GM23248 (cell line): Measurements from ENCODE around the gene YPEL5. TPM values are rescaled to one million over a fixed set of nuclear protein-coding genes. Genes with fewer than 3 reads are reported as not detected.

ENCODE experiments used
- DNase-seq: peaks from one replicate; pipeline ENCODE4 v3.0.0-alpha.2; 2015
- H2AFZ ChIP-seq: fragments of 200-600 bp; sonication (generic); 2 replicates; pipeline ENCODE4 v1.6.1; 2016; ENCODE audit warnings: antibody characterized with exemption
- H3F3A ChIP-seq: fragments of 200-600 bp; sonication (generic); 2 replicates; pipeline ENCODE4 v1.6.1; 2016; ENCODE audit warnings: mild to moderate bottlenecking, antibody characterized with exemption, mixed run types; ENCODE audit not compliant: insufficient read depth
- H3K27ac ChIP-seq: fragments of 200-600 bp; sonication (generic); 2 replicates; pipeline ENCODE4 v1.5.1; 2016; ENCODE audit warnings: mild to moderate bottlenecking
- H3K27me3 ChIP-seq: fragments of 200-600 bp; sonication (generic); replicated peaks from 2 replicates; pipeline ENCODE4 v1.6.1; 2016; ENCODE audit warnings: mild to moderate bottlenecking; ENCODE audit not compliant: insufficient read depth
- H3K36me3 ChIP-seq: fragments of 200-600 bp; sonication (generic); 2 replicates; pipeline ENCODE4 v1.6.1; 2016; ENCODE audit warnings: low read depth, mild to moderate bottlenecking
- H3K4me1 ChIP-seq: fragments of 200-600 bp; sonication (generic); 2 replicates; pipeline ENCODE4 v1.6.1; 2016; ENCODE audit warnings: mild to moderate bottlenecking; ENCODE audit not compliant: insufficient read depth
- H3K4me2 ChIP-seq: fragments of 200-600 bp; sonication (generic); one replicate; pipeline ENCODE4 v1.6.1; 2016; ENCODE audit warnings: mild to moderate bottlenecking; ENCODE audit not compliant: unreplicated experiment
- H3K4me3 ChIP-seq: fragments of 200-600 bp; sonication (generic); 2 replicates; pipeline ENCODE4 v1.5.1; 2016; ENCODE audit warnings: mild to moderate bottlenecking
- H3K79me2 ChIP-seq: fragments of 200-600 bp; sonication (generic); 2 replicates; pipeline ENCODE4 v1.6.1; 2016; ENCODE audit warnings: mild to moderate bottlenecking; ENCODE audit not compliant: insufficient read depth
- H3K9ac ChIP-seq: fragments of 200-600 bp; sonication (generic); 2 replicates; pipeline ENCODE4 v1.6.1; 2016; ENCODE audit warnings: mild to moderate bottlenecking
- H3K9me2 ChIP-seq: fragments of 200-600 bp; sonication (generic); 2 replicates; pipeline ENCODE4 v1.6.1; 2016; ENCODE audit warnings: mixed run types, mild to moderate bottlenecking, moderate library complexity; ENCODE audit not compliant: insufficient read depth
- H3K9me3 ChIP-seq: fragments of 200-600 bp; sonication (generic); one replicate; pipeline ENCODE4 v1.6.1; 2017; ENCODE audit warnings: low read depth
- H4K20me1 ChIP-seq: fragments of 200-600 bp; sonication (generic); 2 replicates; pipeline ENCODE4 v1.6.0; 2016; ENCODE audit not compliant: insufficient read depth
- EZH2 ChIP-seq: fragments of 200-600 bp; sonication (generic); IDR thresholded peaks from 2 replicates; pipeline ENCODE4 v1.6.1; 2018; ENCODE audit warnings: antibody characterized with exemption, mild to moderate bottlenecking; ENCODE audit not compliant: insufficient read depth, poor library complexity, severe bottlenecking
- EZH2phosphoT487 ChIP-seq: fragments of 200-600 bp; sonication (generic); IDR thresholded peaks from 2 replicates; pipeline ENCODE4 v1.6.1; 2018; ENCODE audit warnings: antibody characterized with exemption, moderate library complexity, mild to moderate bottlenecking, low read depth; ENCODE audit not compliant: insufficient read depth
- WGBS, 2 experiments: methylation state at CpG; one replicate each; pipeline ENCODE4 v1.1.6; 2015 to 2017; ENCODE audit warnings: low lambda C conversion rate in 2 of 2, low coverage in 1 of 2; ENCODE audit errors: missing lambda C conversion rate in 2 of 2; 5-methylcytosine and 5-hydroxymethylcytosine counted together
- in situ Hi-C: fragments of 300-500 bp; cut with MboI; formaldehyde crosslinking; loops from 2 replicates; pipeline ENCODE4 v1.15.0; 2020
- polyA plus RNA-seq: library from polyadenylated mRNA; unstranded; fragments of >200 nt; fragmentation: Nextera tagmentation; extraction: Ambion mirVana; gene quantifications from 2 replicates; pipeline ENCODE4 v1.2.1, GENCODE V29; 2016
- total RNA-seq: library from RNA; depleted of rRNA; stranded (reverse); fragments of >200 nt; shearing (Covaris generic); gene quantifications from 2 replicates; pipeline ENCODE4 v1.2.3, GENCODE V29; 2014

YPEL5 gene
- total and polyA plus RNA-seq, 2 experiments from 2014 or later, result 101 to 128 TPM

GRCh38 chr2:30179536-30179935, 32.7 kb downstream of the YPEL5 start:
- no peak overlapping the region for H3K9ac ChIP-seq
- H3K27ac ChIP-seq, result no peak overlapping the region
- no peak overlapping the region for H3K4me3 ChIP-seq
- H3K9me3 ChIP-seq, result no peaks in the 10 kb centered on the region
- TF ChIP-seq EZH2 (no peak), EZH2phosphoT487 (no peak)
- no peaks in the 10 kb centered on the region for H3K36me3 ChIP-seq
- no peaks in the 10 kb centered on the region for H3K79me2 ChIP-seq
- H3K4me2 ChIP-seq, result no peak overlapping the region
- 0 out of 2 replicates have a peak, but pooled peaks cover 3% of the 10 kb centered on the region for H3K4me1 ChIP-seq
- in situ Hi-C loops, result no loop called here
- no peaks in the 10 kb centered on the region for H3K27me3 ChIP-seq
- H4K20me1 ChIP-seq, result no peaks in the 10 kb centered on the region
- 0 out of 2 replicates have a peak, but pooled peaks cover 6% of the 10 kb centered on the region for H3F3A ChIP-seq
- H3K9me2 ChIP-seq, result no peaks in the 10 kb centered on the region
- H2AFZ ChIP-seq, result no peak overlapping the region
- no peak for DNase-seq
- 90 to 91% methylated on average over 2 of the region's 2 CpGs for WGBS, 2 experiments

- in situ Hi-C loops, result no loop called here
These were observed 33.4 kb downstream of the YPEL5 start for GRCh38 chr2:30180226-30180625.

GRCh38 chr2:30181176-30181575, 34.4 kb downstream of the YPEL5 start:
- Histone ChIP-seq H3K4me2 (no peak overlapping the region), H2AFZ (no peak overlapping the region), H3K27ac (no peak overlapping the region), H3K4me3 (no peak overlapping the region), H4K20me1 (no peaks in the 10 kb centered on the region), H3K36me3 (no peaks in the 10 kb centered on the region), H3K9ac (no peak overlapping the region), H3K9me2 (no peaks in the 10 kb centered on the region), H3K4me1 (0 out of 2 replicates have a peak, but pooled peaks cover 3% of the 10 kb centered on the region), H3K27me3 (no peaks in the 10 kb centered on the region), H3K9me3 (no peaks in the 10 kb centered on the region), H3F3A (0 out of 2 replicates have a peak, but pooled peaks cover 6% of the 10 kb centered on the region), H3K79me2 (no peaks in the 10 kb centered on the region)
- no peak for DNase-seq
- WGBS, 2 experiments, result 77 to 79% methylated on average over 7 of the region's 7 CpGs
- in situ Hi-C loops, result no loop called here
- no peak for TF ChIP-seq EZH2
- TF ChIP-seq EZH2phosphoT487, result no peak

More at GRCh38 chr2:30180226-30180625, 33.4 kb downstream of the YPEL5 start:
- TF ChIP-seq EZH2, result no peak
- TF ChIP-seq EZH2phosphoT487, result no peak
- Histone ChIP-seq H3K9me3 (no peaks in the 10 kb centered on the region), H2AFZ (no peak overlapping the region), H4K20me1 (no peaks in the 10 kb centered on the region), H3K79me2 (no peaks in the 10 kb centered on the region), H3K4me2 (no peak overlapping the region), H3K4me1 (0 out of 2 replicates have a peak, but pooled peaks cover 3% of the 10 kb centered on the region), H3K27ac (no peak overlapping the region), H3K9me2 (no peaks in the 10 kb centered on the region), H3K27me3 (no peaks in the 10 kb centered on the region), H3F3A (0 out of 2 replicates have a peak, but pooled peaks cover 6% of the 10 kb centered on the region), H3K36me3 (no peaks in the 10 kb centered on the region), H3K9ac (no peak overlapping the region), H3K4me3 (no peak overlapping the region)
- DNase-seq, result no peak
- WGBS, 2 experiments, result 39 to 41% methylated on average over 3 of the region's 3 CpGs

- Histone ChIP-seq H3K4me2 (no peak overlapping the region), H2AFZ (no peak overlapping the region), H4K20me1 (no peaks in the 10 kb centered on the region), H3K4me3 (no peak overlapping the region), H3K27me3 (0 out of 2 replicates have a peak, but pooled peaks cover 6% of the 10 kb centered on the region), H3K9me3 (no peaks in the 10 kb centered on the region), H3K79me2 (no peaks in the 10 kb centered on the region), H3K36me3 (no peaks in the 10 kb centered on the region), H3F3A (no peaks in the 10 kb centered on the region), H3K9ac (no peak overlapping the region), H3K4me1 (no peaks in the 10 kb centered on the region), H3K27ac (no peak overlapping the region), H3K9me2 (no peaks in the 10 kb centered on the region)
- TF ChIP-seq EZH2, result no peak
- no peak for TF ChIP-seq EZH2phosphoT487
- in situ Hi-C loops, result no loop called here
- 90 to 92% methylated on average over 5 of the region's 5 CpGs for WGBS, 2 experiments
- no peak for DNase-seq
These were observed 37.2 kb downstream of the YPEL5 start for GRCh38 chr2:30184035-30184434.

- in situ Hi-C loops, result no loop called here
- no peak overlapping the region for H3K4me3 ChIP-seq
These were observed 38.4 kb downstream of the YPEL5 start for GRCh38 chr2:30185178-30185577.

More at GRCh38 chr2:30185178-30185577, 38.4 kb downstream of the YPEL5 start:
- H4K20me1 ChIP-seq, result no peaks in the 10 kb centered on the region
- H3K27me3 ChIP-seq, result 0 out of 2 replicates have a peak, but pooled peaks cover 6% of the 10 kb centered on the region
- H3K4me2 ChIP-seq, result no peak overlapping the region
- DNase-seq, result peak; percentile 35
- H3F3A ChIP-seq, result no peaks in the 10 kb centered on the region
- no peak overlapping the region for H3K9ac ChIP-seq
- no peaks in the 10 kb centered on the region for H3K9me2 ChIP-seq
- TF ChIP-seq EZH2phosphoT487 (no peak), EZH2 (no peak)
- no peak overlapping the region for H3K27ac ChIP-seq
- WGBS, 2 experiments, result 30 to 32% methylated on average over 4 of the region's 4 CpGs
- H3K4me1 ChIP-seq, result no peaks in the 10 kb centered on the region
- no peak overlapping the region for H2AFZ ChIP-seq
- H3K79me2 ChIP-seq, result no peaks in the 10 kb centered on the region
- H3K36me3 ChIP-seq, result no peaks in the 10 kb centered on the region
- no peaks in the 10 kb centered on the region for H3K9me3 ChIP-seq
